GM06990 (cell line): ENCODE results near the gene OR5H2.
A peak's percentile ranks its signal among the peaks of the same experiment; 100 is the strongest.
"Not testable (repeated sequence)": the region's sequence is repeated elsewhere in the genome, so short reads cannot be mapped to it uniquely, and the experiment has no call there.

Source experiments
- DNase-seq: peaks from one replicate; pipeline ENCODE4 v3.0.0-alpha.2; 2011; ENCODE audit not compliant: insufficient read length; ENCODE audit errors: extremely low read depth
- H3K27me3 ChIP-seq: replicated peaks from 2 replicates; pipeline ENCODE4 v1.6.0; 2011; ENCODE audit warnings: low read length; ENCODE audit not compliant: control insufficient read depth, insufficient read depth
- H3K36me3 ChIP-seq: 2 replicates; pipeline ENCODE4 v1.5.1; 2011; ENCODE audit warnings: low read length; ENCODE audit not compliant: control insufficient read depth, insufficient read depth
- H3K4me3 ChIP-seq: replicated peaks from 2 replicates; pipeline ENCODE4 v1.5.1; 2011; ENCODE audit warnings: low read depth, mild to moderate bottlenecking, control low read depth, low read length
- CTCF ChIP-seq: IDR thresholded peaks from 2 replicates; pipeline ENCODE4 v1.5.1; 2011; ENCODE audit warnings: low read length, control low read depth, mild to moderate bottlenecking, inconsistent platforms; ENCODE audit not compliant: insufficient read depth, poor library complexity, severe bottlenecking

The OR5H2 gene

DNA sequence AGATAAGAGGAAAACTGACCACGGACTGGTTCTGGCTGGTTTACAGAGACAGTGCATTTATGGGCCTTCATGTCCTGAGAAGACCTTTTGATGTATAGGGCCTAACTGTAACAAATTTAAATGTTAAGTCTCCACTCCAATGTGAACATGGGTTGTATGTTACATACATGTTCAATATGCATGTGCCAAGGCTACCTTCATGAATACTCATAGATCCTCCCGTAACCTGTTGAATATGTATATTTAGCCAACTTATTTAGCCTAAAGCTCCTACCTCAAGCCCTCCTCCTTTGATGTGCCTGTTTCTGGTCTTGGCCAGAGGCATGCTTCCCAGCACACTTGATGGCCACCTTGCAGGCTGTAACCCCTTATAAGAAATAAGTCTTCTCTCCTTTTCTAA, at the start of gene OR5H2:
Gene OR5H2 (plus strand): TSS at position 301 of the 400 bp plus-strand sequence. CDS start 398 bp downstream, outside the sequence.
- TF ChIP-seq CTCF = no peak
- Histone ChIP-seq H3K36me3 (no peaks in the 10 kb centered on the region), H3K27me3 (no peaks in the 10 kb centered on the region), H3K4me3 (no peak within 1 kb of the TSS)
- DNase-seq = no peak

- no peak for TF ChIP-seq CTCF
- Histone ChIP-seq H3K36me3 (no peaks in the 10 kb centered on the region), H3K4me3 (peak overlapping the region; percentile 33), H3K27me3 (no peaks in the 10 kb centered on the region)
- DNase-seq = peak; percentile 10
These were observed 48.8 kb upstream of the OR5H2 start for GRCh38 chr3:98233468-98233867.

GRCh38 chr3:98240131-98240530, 42.2 kb upstream of the OR5H2 start:
- DNase-seq = no peak
- no peaks in the 10 kb centered on the region for H3K36me3 ChIP-seq
- no peaks in the 10 kb centered on the region for H3K27me3 ChIP-seq
- no peak for TF ChIP-seq CTCF
- no peak overlapping the region for H3K4me3 ChIP-seq

- no peaks in the 10 kb centered on the region for H3K27me3 ChIP-seq
- no peak overlapping the region for H3K4me3 ChIP-seq
- DNase-seq = no peak
- no peaks in the 10 kb centered on the region for H3K36me3 ChIP-seq
- TF ChIP-seq CTCF = no peak
These were observed 40.1 kb upstream of the OR5H2 start for GRCh38 chr3:98242155-98242554.

- DNase-seq = no peak
- no peak for TF ChIP-seq CTCF
- H3K4me3 ChIP-seq = no peak overlapping the region
- H3K36me3 ChIP-seq = no peaks in the 10 kb centered on the region
- no peaks in the 10 kb centered on the region for H3K27me3 ChIP-seq
These were observed 38.5 kb upstream of the OR5H2 start for GRCh38 chr3:98243843-98244242.

DNA sequence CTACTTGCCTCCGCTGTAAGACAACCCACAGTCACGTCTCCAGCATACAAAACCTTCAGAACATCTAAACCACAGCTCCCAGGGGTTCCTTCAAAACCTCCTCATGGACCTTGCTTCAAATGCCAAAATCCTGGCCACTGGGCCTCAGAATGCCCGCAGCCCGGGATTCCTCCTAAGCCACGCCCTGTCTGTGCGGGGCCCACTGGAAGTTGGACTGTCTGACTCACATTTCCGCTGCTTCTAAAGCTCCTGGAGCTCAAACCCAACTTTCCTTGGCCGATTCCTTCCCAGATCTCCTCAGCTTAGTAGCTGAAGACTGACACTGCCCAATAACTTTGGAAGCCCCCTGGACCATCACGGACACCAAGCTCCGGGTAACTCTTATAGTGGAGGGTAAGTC, 36.2 kb upstream of the OR5H2 start:
- no peak for DNase-seq
- no peak for TF ChIP-seq CTCF

DNA sequence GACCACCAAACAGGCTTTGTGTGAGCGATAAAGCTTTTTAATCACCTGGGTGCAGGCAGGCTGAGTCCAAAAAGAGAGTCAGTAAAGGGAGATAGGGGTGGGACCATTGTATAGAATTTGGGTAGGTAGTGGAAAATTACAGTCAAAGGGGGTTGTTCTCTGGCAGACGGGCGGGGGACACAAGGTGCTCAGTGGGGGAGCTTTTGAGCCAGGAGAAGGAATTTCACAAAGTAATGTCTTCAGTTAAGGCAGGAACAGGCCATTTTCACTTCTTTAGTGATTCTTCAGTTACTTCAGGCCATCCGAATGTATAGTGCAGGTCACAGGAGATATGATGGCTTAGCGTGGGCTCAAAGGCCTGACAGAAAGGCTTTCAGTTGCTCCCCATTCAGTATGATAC, 26.3 kb upstream of the OR5H2 start:
- not testable (repeated sequence) for H3K27me3 ChIP-seq, H3K4me3 ChIP-seq, H3K36me3 ChIP-seq, DNase-seq

More for the DNA sequence above, 36.2 kb upstream of the OR5H2 start:
- no peaks in the 10 kb centered on the region for H3K27me3 ChIP-seq
- H3K4me3 ChIP-seq = no peak overlapping the region
- H3K36me3 ChIP-seq = no peaks in the 10 kb centered on the region
